ENCODE data around the gene MOV10L1. TPM values are rescaled to one million over a fixed set of nuclear protein-coding genes. Genes with fewer than 3 reads are reported as not detected.

The MOV10L1 gene
- total and polyA plus RNA-seq, 2 donors (not counting 3 experiments of a cell fraction or from before 2014, with no cell fraction given) = 27.6 to 37.6 TPM

- FAIRE-seq (no peak), DNase-seq (ENCODE audit: low read depth, low spot score) (no peak)
- dilution Hi-C loops (cut with MboI; ENCODE audit: extremely low pct_ligation_motif_present, low sequenced_read_pairs) (no loop called here), intact Hi-C loops (cut with micrococcal nuclease) (no loop called here)
- Histone ChIP-seq H3K27ac (ENCODE audit: insufficient read depth, low read depth, low read length) (no peak overlapping the region), H3K9ac (replicated peaks; ENCODE audit: extremely low read depth, insufficient read depth, low read length) (no peak overlapping the region), H3K9me1 (replicated peaks; ENCODE audit: control insufficient read depth, extremely low read depth, insufficient read depth, low read length) (no peaks in the 10 kb centered on the region), H3K4me3 (replicated peaks in 1 of 3; ENCODE audit: insufficient read depth in 1 of 3, low read depth in 1 of 3, low read length in 3 of 3) (no peak overlapping the region), H3K4me2 (ENCODE audit: insufficient read depth, low read length) (no peak overlapping the region), H3K27me3 (ENCODE audit: control insufficient read depth in 2 of 2, insufficient read depth in 2 of 2, low read length in 2 of 2) (no peaks in the 10 kb centered on the region), H3K36me3 (ENCODE audit: control insufficient read depth in 2 of 2, extremely low read depth in 1 of 2, insufficient read depth in 2 of 2, low read length in 2 of 2) (peaks cover 0 to 15% of the 10 kb centered on the region in 2 experiments), H3K9me3 (replicated peaks; ENCODE audit: control insufficient read depth, insufficient read depth, low read length) (no peaks in the 10 kb centered on the region), H2AFZ (ENCODE audit: low read depth, low read length) (no peak overlapping the region), H3K79me2 (ENCODE audit: control insufficient read depth, insufficient read depth, low read length) (no peaks in the 10 kb centered on the region), H3K4me1 (ENCODE audit: control insufficient read depth, extremely low read depth, insufficient read depth, low read length) (no peaks in the 10 kb centered on the region), H4K20me1 (replicated peaks; ENCODE audit: control insufficient read depth, extremely low read depth, insufficient read depth, low read length) (no peaks in the 10 kb centered on the region)
- POLR2A ChIA-PET = no interaction called here
- BruUV-seq (replicated peaks) = no TSS peak
- CTCF ChIA-PET = interaction anchor here (0.6 to 1.4 kb wide), 2 partner anchors 11 to 17 kb away, joined by 3 read pairs; no protein-coding TSS in a partner anchor
- no peak for TF ChIP-seq MAX (IDR thresholded peaks at IDR 0.05; ENCODE audit: insufficient read depth, insufficient read length)
- no peak for TF ChIP-seq POLR2AphosphoS5 (IDR thresholded peaks at IDR 0.05; ENCODE audit: insufficient read depth, low read depth, low read length)
- TF ChIP-seq EZH2 (IDR thresholded peaks at IDR 0.05; ENCODE audit: borderline replicate concordance, low read depth, low read length, severe bottlenecking) = no peak
- no peak for TF ChIP-seq JUN (IDR thresholded peaks at IDR 0.05; ENCODE audit: borderline replicate concordance, insufficient read depth, insufficient read length, low read depth)
- no peak for TF ChIP-seq POLR2A (IDR thresholded peaks at IDR 0.05; ENCODE audit: low read depth, low read length)
- TF ChIP-seq FOS (IDR thresholded peaks at IDR 0.05; ENCODE audit: borderline replicate concordance, insufficient read depth, low read length) = no peak
Observed at GRCh38 chr22:50165436-50166123, 75.8 kb downstream of the MOV10L1 start.

Measured in endothelial cell of umbilical vein (primary cell).